Renal pelvis (tissue), 4 donors: ENCODE results near the gene PRAC1. TPM values are rescaled to one million over a fixed set of nuclear protein-coding genes. Genes with fewer than 3 reads are reported as not detected.

Experiments
- DNase-seq: peaks from one replicate; pipeline ENCODE4 v3.0.0-alpha.2; 2013
- polyA plus RNA-seq, 3 donors: library from polyadenylated mRNA; unstranded; fragments of 120-200 nt; gene quantifications; one replicate each; pipeline ENCODE4 v1.2.1, GENCODE V29; 2013; ENCODE audit not compliant: insufficient read length in 3 of 3

PRAC1 gene
- polyA plus RNA-seq, 3 donors, result not detected

DNA sequence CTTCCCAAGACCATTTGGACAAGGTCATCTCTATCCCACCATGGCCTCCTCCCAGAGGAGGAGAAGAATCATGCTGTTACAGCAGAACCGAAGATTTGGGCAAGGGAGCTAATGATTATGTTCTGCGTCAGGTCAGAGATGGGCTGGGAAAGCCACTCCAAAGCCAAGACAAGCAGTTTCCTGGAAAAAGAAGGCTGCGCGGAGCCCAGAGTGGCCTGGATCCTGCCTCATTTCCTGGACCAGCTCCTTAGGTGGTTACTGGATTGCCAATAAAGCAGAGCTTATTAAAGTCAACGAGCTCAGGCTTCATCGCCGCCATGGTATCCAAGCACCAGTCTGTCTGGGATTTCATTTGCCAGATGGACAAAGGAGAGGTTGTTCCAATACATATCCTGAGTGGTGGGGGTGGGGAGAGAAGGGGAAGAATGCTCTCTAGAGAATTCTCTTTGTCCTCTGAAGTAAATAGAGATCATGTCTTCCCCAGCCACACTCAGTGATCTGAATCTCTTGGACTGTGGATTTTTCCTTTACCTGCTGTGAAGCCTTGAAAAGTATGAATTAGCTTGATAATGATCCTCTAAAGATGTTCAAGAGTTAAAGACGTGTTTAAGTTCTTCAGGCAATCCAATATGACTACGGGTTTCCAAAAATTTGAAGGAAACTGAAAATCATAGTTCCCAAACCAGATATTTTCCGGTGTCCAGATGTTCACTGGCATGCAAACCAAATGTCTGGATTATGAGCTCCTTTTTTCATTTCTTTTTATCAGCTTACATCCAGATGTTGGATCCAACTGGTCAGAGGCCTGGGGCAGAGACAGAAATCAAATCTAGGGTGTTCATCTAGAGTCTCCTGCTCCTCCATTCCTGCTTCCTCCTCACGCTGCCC is 17.7 kb downstream of the PRAC1 start:
- DNase-seq, result no peak

DNA sequence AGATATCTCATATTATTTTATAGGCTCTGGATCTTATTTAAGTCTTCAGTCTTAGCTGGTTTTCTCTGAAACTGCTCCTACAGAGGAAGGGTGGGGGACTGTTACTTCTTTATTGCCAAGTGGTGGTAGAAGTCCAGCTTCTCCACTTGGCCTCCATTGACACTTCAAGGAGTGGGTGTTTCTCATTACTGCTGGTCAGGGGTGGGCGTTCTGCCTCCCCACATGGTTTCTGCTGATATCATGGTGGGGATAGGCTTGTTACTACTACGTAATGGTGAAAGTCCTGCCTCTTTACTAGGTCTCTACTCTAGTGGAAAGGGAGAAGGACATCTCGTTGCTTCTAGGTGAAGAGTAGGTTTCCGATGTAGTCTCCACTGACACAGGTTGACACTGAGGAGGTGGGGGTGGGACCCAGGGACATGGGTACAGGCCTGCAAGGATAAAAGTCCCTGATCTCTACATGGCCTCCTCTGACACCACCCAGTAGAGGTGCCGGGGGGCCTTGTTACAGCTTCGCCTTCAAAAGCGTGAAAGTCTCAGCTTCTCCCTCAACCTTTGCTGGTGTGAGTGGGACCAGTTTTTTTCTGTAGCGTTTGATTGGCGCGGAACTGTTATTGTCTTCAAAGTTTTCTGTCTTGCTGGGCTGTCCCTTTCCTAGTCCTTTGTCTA is 20.3 kb downstream of the PRAC1 start:
- DNase-seq, result no peak

DNA sequence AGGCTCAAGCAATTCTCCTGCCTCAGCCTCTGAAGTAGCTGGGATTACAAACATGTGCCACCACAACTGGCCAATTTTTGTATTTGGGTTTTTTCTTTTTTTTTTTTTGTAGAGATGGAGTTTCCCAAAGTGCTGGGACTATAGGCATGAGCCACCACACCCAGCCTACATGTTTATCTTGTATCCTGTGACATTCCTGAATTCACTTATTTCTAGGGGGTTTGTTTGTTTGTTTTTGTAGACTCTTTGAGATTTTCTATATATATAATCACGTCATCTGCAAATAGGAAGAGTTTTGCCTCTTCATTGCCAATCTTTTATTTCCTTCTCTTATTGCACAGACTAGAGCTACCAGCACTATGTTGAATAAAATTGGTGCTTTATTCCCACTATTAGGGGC is 29.1 kb downstream of the PRAC1 start:
- DNase-seq, result no peak

DNA sequence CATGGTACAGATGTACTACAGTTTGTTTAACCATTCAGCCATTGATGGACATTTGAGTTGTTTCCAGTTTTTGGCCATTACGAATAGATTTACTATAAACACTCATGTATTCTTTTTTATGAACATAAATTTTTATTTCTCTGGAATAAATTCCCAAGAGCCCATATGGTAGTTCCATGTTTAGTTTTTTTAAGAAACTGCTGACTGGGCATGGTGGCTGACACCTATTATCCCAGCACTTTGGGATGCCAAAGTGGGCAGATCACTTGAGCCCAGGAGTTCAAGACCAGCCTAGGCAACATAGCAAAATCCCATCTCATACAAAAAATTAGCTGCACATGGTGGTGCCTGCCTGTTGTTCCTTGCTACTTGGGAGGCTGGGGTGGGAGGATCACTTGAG is 30.3 kb downstream of the PRAC1 start:
- no peak for DNase-seq

DNA sequence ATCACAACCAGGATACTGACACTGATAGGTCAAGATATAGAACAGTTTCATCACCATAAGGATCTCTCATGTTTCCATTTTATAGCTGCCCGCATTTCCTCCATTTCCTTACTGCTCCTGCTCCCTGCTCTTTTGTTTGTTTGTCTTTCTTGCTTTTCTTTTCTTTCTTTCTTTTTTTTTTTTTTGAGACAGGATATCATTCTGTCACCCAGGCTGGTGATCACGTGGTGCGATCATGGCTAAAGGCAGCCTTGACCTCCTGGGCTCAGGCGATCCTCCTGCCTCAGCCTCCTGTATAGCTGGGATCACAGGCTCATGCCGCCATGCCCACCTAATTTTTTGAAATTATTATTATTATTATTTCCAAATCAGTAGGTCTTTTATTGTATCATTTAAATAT is 31.7 kb downstream of the PRAC1 start:
- DNase-seq, result no peak

DNA sequence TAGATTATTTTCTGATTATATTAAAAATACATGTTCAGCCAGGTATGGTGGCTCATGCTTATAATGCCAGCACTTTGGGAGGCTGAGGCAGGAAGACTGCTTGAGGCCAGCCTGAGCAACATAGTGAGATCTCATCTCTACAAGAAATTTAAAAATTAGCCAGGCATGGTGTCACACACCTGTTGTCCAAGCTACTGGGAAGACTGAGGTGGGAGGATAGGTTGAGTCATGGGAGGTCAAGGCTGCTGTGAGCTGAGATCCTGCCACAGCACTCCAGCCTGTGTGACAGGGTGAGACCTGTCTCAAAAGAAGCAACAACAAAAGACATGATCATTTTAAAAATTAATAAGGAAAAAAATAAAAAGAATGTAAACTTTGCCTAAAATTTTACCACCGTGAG is 40.7 kb downstream of the PRAC1 start:
- DNase-seq, result no peak

DNA sequence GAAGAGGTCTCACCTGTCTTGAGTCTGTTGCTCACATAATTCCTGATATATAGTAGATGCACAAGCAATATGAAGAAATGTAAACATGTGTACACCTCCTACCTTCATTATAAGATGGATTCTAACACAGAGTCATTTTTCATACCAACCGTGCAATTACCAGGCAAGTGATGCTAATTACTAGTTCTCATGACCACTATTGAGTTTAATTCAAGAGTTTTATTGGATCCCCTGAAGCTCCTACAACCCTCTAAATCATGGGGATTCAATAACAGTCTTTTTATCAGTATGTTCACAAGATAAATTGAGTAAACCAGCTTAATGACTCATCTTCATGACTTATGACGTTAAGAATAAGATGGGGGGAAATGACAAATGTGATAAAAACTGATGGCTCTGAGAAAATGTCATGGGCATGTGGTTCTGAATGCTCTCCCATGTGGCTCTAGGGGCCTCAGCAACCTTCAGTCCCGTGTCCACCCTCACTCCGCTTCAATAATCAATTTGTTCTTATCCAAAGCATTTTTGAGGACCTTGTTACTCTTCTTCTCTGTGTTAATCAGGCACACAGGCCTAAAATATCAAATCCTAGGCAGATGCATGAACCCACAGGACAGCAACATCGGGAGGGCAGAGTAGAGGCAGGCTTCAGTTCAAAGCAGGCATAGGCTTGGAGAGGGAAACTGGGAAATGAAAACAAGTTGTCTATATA is 42.8 kb downstream of the PRAC1 start:
- no peak for DNase-seq

DNA sequence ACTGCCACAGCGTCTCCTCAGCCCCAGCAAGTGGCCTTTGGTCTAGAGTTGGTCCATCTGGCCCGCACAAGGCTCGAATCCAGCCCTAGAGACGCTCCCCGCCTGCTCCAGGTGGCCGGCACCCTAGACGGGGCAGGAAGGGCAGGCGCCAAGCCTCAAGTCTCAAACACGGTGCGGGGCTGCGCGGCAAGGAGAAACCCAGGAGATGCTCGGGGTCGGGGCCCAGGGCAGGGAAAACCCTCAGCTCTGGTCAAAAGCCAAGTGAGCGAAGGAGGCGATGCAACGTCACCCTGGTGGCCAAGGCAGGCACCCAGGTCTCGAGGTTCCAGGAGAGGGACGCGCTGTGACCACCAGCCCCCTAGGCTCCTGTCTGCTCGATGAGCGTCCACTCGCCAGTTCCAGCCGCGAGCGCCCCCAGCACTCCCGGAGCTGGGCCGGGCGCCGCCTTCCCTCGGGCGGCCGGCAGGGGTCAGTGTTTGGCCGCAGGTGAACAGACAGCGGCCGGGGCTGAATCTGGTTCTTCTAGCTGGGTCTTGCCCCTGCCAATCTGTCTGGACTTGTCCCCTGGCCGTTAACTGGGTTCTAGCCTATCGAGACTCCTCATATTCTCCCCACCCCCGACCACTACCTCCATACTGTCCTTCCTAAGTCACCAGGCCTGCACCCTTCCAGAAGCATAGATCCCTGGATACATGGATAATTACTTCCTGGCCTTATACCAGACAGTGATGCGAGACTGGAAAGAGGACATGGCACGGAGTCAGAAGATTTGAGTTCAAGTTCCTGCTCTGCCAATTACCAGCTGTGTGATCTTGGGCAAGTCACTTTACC is 44.0 kb downstream of the PRAC1 start:
- peak; percentile 56 for DNase-seq

DNA sequence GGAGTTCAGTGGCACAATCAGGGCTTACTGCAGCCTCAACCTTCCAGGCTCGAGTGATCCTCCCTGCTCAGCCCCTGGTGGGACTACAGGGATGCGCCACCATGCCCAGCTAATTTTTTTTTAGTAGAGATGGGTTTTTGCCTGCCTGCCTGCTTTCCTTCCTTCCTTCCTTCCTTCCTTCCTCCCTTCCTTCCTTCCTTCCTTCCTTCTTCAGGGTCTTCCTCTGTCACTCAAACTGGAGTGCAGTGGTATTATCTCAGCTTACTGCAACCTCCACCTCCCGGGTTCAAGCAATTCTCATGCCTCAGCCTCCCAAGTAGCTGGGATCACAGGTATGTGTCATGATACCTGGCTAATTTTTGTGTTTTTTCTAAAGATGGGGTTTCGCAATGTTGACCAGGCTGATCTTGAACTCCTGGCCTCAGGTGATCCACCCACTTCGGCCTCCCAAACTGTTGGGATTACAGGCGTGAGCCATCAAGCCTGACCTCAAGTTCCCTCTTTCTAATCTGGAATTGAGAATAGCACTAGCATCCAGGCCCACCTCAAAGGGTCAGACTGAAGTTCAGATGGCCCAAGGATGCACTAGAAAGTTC is 45.3 kb downstream of the PRAC1 start:
- no peak for DNase-seq

DNA sequence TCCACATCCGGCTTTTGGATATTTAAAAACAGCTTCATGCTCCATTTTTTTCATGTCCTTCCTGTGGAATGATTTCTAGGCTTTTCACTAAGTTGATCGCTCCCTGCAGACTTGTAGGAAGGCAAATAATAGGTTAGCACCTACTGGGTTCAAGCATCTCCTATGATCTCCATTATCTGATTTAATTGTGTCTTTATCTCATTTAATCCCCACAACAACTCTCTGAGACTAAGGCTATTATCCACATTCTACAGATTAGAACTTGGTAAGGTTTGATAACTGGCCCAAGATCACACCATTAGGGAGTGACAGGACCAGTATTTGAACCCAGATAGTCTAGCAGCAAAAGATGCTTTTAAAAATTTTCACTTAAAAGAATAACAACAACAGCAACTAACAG is 50.0 kb downstream of the PRAC1 start:
- DNase-seq, result no peak

Other genes starting within 250 kb of the PRAC1 start
- 1 to 10 TPM in 1 of 3 donors, under 1 TPM in 2; 0.16 to 1.0 (median 0.83) TPM for gene HOXB1, start 191.5 kb downstream of the PRAC1 start, polyA plus RNA-seq
- gene HOXB2, start 177.4 kb downstream of the PRAC1 start, polyA plus RNA-seq, result 10 to 100 TPM; 50.6 to 61.2 (median 58.4) TPM
- gene HOXB4, start 144.2 kb downstream of the PRAC1 start, polyA plus RNA-seq, result 10 to 100 TPM; 12.7 to 22.9 (median 21.9) TPM
- gene HOXB3, start 132.3 kb downstream of the PRAC1 start, polyA plus RNA-seq, result 100 to 1,000 TPM; 135 to 254 (median 222) TPM
- 10 to 100 TPM; 36.1 to 48.2 (median 47.4) TPM for gene HOXB5, start 128.7 kb downstream of the PRAC1 start, polyA plus RNA-seq
- 100 to 1,000 TPM; 113 to 154 (median 147) TPM for gene HOXB6, start 117.5 kb downstream of the PRAC1 start, polyA plus RNA-seq
- gene HOXB7, start 111.5 kb downstream of the PRAC1 start, polyA plus RNA-seq, result 10 to 100 TPM; 53.4 to 59.9 (median 55.3) TPM
- gene HOXB8, start 107.2 kb downstream of the PRAC1 start, polyA plus RNA-seq, result 10 to 100 TPM; 57.9 to 64.7 (median 59.7) TPM
- gene HOXB9, start 96.2 kb downstream of the PRAC1 start, polyA plus RNA-seq, result 10 to 100 TPM; 68.2 to 73.4 (median 69.0) TPM
- gene PRAC2, start 667 bp upstream of the PRAC1 start, polyA plus RNA-seq, result not detected
- not detected for gene HOXB13, start 6.2 kb upstream of the PRAC1 start, polyA plus RNA-seq
- under 1 TPM; 0.34 to 0.52 (median 0.40) TPM for gene TTLL6, start 94.7 kb upstream of the PRAC1 start, polyA plus RNA-seq
- 10 to 100 TPM; 68.9 to 93.9 (median 76.6) TPM for gene CALCOCO2, start 108.5 kb upstream of the PRAC1 start, polyA plus RNA-seq
- gene ATP5MC1, start 170.3 kb upstream of the PRAC1 start, polyA plus RNA-seq, result 100 to 1,000 TPM; 149 to 158 (median 155) TPM
- 100 to 1,000 TPM in 2 of 3 donors, 10 to 100 TPM in 1; 91.8 to 112 (median 105) TPM for gene UBE2Z, start 185.9 kb upstream of the PRAC1 start, polyA plus RNA-seq
- 100 to 1,000 TPM; 107 to 111 (median 108) TPM for gene SNF8, start 222.3 kb upstream of the PRAC1 start, polyA plus RNA-seq
- gene GIP, start 246.1 kb upstream of the PRAC1 start, polyA plus RNA-seq, result not detected